ENCODE data around the gene SLCO2A1. TPM values are rescaled to one million over a fixed set of nuclear protein-coding genes. Genes with fewer than 3 reads are reported as not detected.

Gene SLCO2A1
- total and polyA plus RNA-seq, 4 donors = 1.8 to 13.2 (median 8.1) TPM

- no peaks in the 10 kb centered on the region for H3K9me3 ChIP-seq (ENCODE audit: control insufficient read depth, insufficient read depth, low read length)
- H3K36me3 ChIP-seq (ENCODE audit: control insufficient read depth, insufficient read depth, low read length) = no peaks in the 10 kb centered on the region
- 91% methylated on average over 7 of the region's 9 CpGs for WGBS (ENCODE audit: insufficient coverage)
- H3K4me1 ChIP-seq (ENCODE audit: control insufficient read depth, insufficient read depth, low read length) = peaks cover 2% of the 10 kb centered on the region
- H3K27me3 ChIP-seq (ENCODE audit: control insufficient read depth, insufficient read depth, low read length) = peaks cover 2% of the 10 kb centered on the region
- no peak overlapping the region for H3K4me3 ChIP-seq (ENCODE audit: low read depth, low read length)
- peak in 1 of 6 donors; percentile 1 for DNase-seq (ENCODE audit: low read depth in 4 of 6, low spot score in 6 of 6)
- H3K27ac ChIP-seq (ENCODE audit: low read depth, low read length) = no peak overlapping the region
These were observed 96.4 kb downstream of the SLCO2A1 start for GRCh38 chr3:133933097-133934024.

GRCh38 chr3:133932009-133932408 is 97.7 kb downstream of the SLCO2A1 start:
- Histone ChIP-seq H3K9me3 (ENCODE audit: control insufficient read depth, insufficient read depth, low read length) (no peaks in the 10 kb centered on the region), H3K27me3 (ENCODE audit: control insufficient read depth, insufficient read depth, low read length) (peaks cover 8% of the 10 kb centered on the region), H3K4me1 (ENCODE audit: control insufficient read depth, insufficient read depth, low read length) (peaks cover 10% of the 10 kb centered on the region), H3K27ac (ENCODE audit: low read depth, low read length) (no peak overlapping the region), H3K36me3 (ENCODE audit: control insufficient read depth, insufficient read depth, low read length) (no peaks in the 10 kb centered on the region), H3K4me3 (ENCODE audit: low read depth, low read length) (no peak overlapping the region)
- 97% methylated on average over 3 of the region's 6 CpGs for WGBS (ENCODE audit: insufficient coverage)
- DNase-seq (ENCODE audit: low read depth in 4 of 6, low spot score in 6 of 6) = no peak

- Histone ChIP-seq H3K27me3 (ENCODE audit: control insufficient read depth, insufficient read depth, low read length) (peaks cover 8% of the 10 kb centered on the region), H3K4me3 (ENCODE audit: low read depth, low read length) (no peak overlapping the region), H3K27ac (ENCODE audit: low read depth, low read length) (no peak overlapping the region), H3K4me1 (ENCODE audit: control insufficient read depth, insufficient read depth, low read length) (peaks cover 13% of the 10 kb centered on the region), H3K9me3 (ENCODE audit: control insufficient read depth, insufficient read depth, low read length) (no peaks in the 10 kb centered on the region), H3K36me3 (ENCODE audit: control insufficient read depth, insufficient read depth, low read length) (no peaks in the 10 kb centered on the region)
- peak in 1 of 6 donors; percentile 0 for DNase-seq (ENCODE audit: low read depth in 4 of 6, low spot score in 6 of 6)
- WGBS (ENCODE audit: insufficient coverage) = 98% methylated on average over 7 of the region's 8 CpGs
These were observed 98.6 kb downstream of the SLCO2A1 start for GRCh38 chr3:133931084-133931483.

GRCh38 chr3:133930341-133930933 is 99.3 kb downstream of the SLCO2A1 start:
- H3K4me1 ChIP-seq (ENCODE audit: control insufficient read depth, insufficient read depth, low read length) = peaks cover 13% of the 10 kb centered on the region
- no peak overlapping the region for H3K27ac ChIP-seq (ENCODE audit: low read depth, low read length)
- peak in 5 of 6 donors; percentile 35 to 94 (median 68) for DNase-seq (ENCODE audit: low read depth in 4 of 6, low spot score in 6 of 6)
- no peaks in the 10 kb centered on the region for H3K9me3 ChIP-seq (ENCODE audit: control insufficient read depth, insufficient read depth, low read length)
- peaks cover 8% of the 10 kb centered on the region for H3K27me3 ChIP-seq (ENCODE audit: control insufficient read depth, insufficient read depth, low read length)
- WGBS (ENCODE audit: insufficient coverage) = no CpG with 5 or more reads among the region's 1 CpG
- no peaks in the 10 kb centered on the region for H3K36me3 ChIP-seq (ENCODE audit: control insufficient read depth, insufficient read depth, low read length)
- H3K4me3 ChIP-seq (ENCODE audit: low read depth, low read length) = no peak overlapping the region

GRCh38 chr3:133928903-133929607 is 100.7 kb downstream of the SLCO2A1 start:
- 90% methylated on average over 12 of the region's 14 CpGs for WGBS (ENCODE audit: insufficient coverage)
- peaks cover 13% of the 10 kb centered on the region for H3K4me1 ChIP-seq (ENCODE audit: control insufficient read depth, insufficient read depth, low read length)
- no peaks in the 10 kb centered on the region for H3K36me3 ChIP-seq (ENCODE audit: control insufficient read depth, insufficient read depth, low read length)
- peak in 1 of 6 donors; percentile 0 for DNase-seq (ENCODE audit: low read depth in 4 of 6, low spot score in 6 of 6)
- H3K27ac ChIP-seq (ENCODE audit: low read depth, low read length) = no peak overlapping the region
- no peaks in the 10 kb centered on the region for H3K9me3 ChIP-seq (ENCODE audit: control insufficient read depth, insufficient read depth, low read length)
- no peak overlapping the region for H3K4me3 ChIP-seq (ENCODE audit: low read depth, low read length)
- H3K27me3 ChIP-seq (ENCODE audit: control insufficient read depth, insufficient read depth, low read length) = peaks cover 8% of the 10 kb centered on the region

GRCh38 chr3:133928136-133928893 is 101.4 kb downstream of the SLCO2A1 start:
- peaks cover 8% of the 10 kb centered on the region for H3K27me3 ChIP-seq (ENCODE audit: control insufficient read depth, insufficient read depth, low read length)
- H3K9me3 ChIP-seq (ENCODE audit: control insufficient read depth, insufficient read depth, low read length) = no peaks in the 10 kb centered on the region
- peak overlapping the region; percentile 29 for H3K4me3 ChIP-seq (ENCODE audit: low read depth, low read length)
- peaks cover 13% of the 10 kb centered on the region for H3K4me1 ChIP-seq (ENCODE audit: control insufficient read depth, insufficient read depth, low read length)
- DNase-seq (ENCODE audit: low read depth in 4 of 6, low spot score in 6 of 6) = peak in 1 of 6 donors; percentile 1
- 89% methylated on average over 20 of the region's 20 CpGs for whole genome bisulfite sequencing (ENCODE audit: insufficient coverage)
- H3K27ac ChIP-seq (ENCODE audit: low read depth, low read length) = no peak overlapping the region
- H3K36me3 ChIP-seq (ENCODE audit: control insufficient read depth, insufficient read depth, low read length) = no peaks in the 10 kb centered on the region

GRCh38 chr3:133927540-133928066 is 102.1 kb downstream of the SLCO2A1 start:
- no peak overlapping the region for H3K27ac ChIP-seq (ENCODE audit: low read depth, low read length)
- peaks cover 13% of the 10 kb centered on the region for H3K4me1 ChIP-seq (ENCODE audit: control insufficient read depth, insufficient read depth, low read length)
- H3K9me3 ChIP-seq (ENCODE audit: control insufficient read depth, insufficient read depth, low read length) = no peaks in the 10 kb centered on the region
- 3% methylated on average over 51 of the region's 51 CpGs for WGBS (ENCODE audit: insufficient coverage)
- H3K4me3 ChIP-seq (ENCODE audit: low read depth, low read length) = peak overlapping the region; percentile 29
- H3K27me3 ChIP-seq (ENCODE audit: control insufficient read depth, insufficient read depth, low read length) = peaks cover 8% of the 10 kb centered on the region
- DNase-seq (ENCODE audit: low read depth in 4 of 6, low spot score in 6 of 6) = peak in 3 of 6 donors; percentile 33 to 81 (median 70)
- H3K36me3 ChIP-seq (ENCODE audit: control insufficient read depth, insufficient read depth, low read length) = no peaks in the 10 kb centered on the region

- Histone ChIP-seq H3K4me3 (ENCODE audit: low read depth, low read length) (peak overlapping the region; percentile 28), H3K27ac (ENCODE audit: low read depth, low read length) (no peak overlapping the region), H3K27me3 (ENCODE audit: control insufficient read depth, insufficient read depth, low read length) (peaks cover 8% of the 10 kb centered on the region), H3K36me3 (ENCODE audit: control insufficient read depth, insufficient read depth, low read length) (no peaks in the 10 kb centered on the region), H3K4me1 (ENCODE audit: control insufficient read depth, insufficient read depth, low read length) (peaks cover 13% of the 10 kb centered on the region), H3K9me3 (ENCODE audit: control insufficient read depth, insufficient read depth, low read length) (no peaks in the 10 kb centered on the region)
- DNase-seq (ENCODE audit: low read depth in 4 of 6, low spot score in 6 of 6) = no peak
- WGBS (ENCODE audit: insufficient coverage) = 18% methylated on average over 33 of the region's 34 CpGs
These were observed 102.8 kb downstream of the SLCO2A1 start for GRCh38 chr3:133926736-133927539.
